Omental fat pad (tissue), 4 donors: ENCODE data around the gene BGN. TPM values are rescaled to one million over a fixed set of nuclear protein-coding genes. Genes with fewer than 3 reads are reported as not detected.

Experiments used
- ATAC-seq: fragments of 150-250 bp; one replicate; pipeline ENCODE4 v1.9.1; 2016; ENCODE audit warnings: mild to moderate bottlenecking, moderate library complexity; ENCODE audit not compliant: low FRiP score
- DNase-seq: peaks from one replicate; pipeline ENCODE4 v3.0.0-alpha.2; 2019; ENCODE audit warnings: low spot score
- CTCF ChIP-seq, 3 donors: fragments of 450-650 bp; IDR thresholded peaks; one replicate each; pipeline ENCODE4 v1.5.1; 2016 to 2017; ENCODE audit warnings: antibody characterized with exemption in 3 of 3, mild to moderate bottlenecking in 3 of 3, moderate library complexity in 2 of 3
- total RNA-seq, 4 donors: library from RNA; depleted of rRNA; stranded (reverse); fragments of >200 nt; gene quantifications; one replicate each; pipeline ENCODE4 v1.1.0, GENCODE V29; 2016

Gene BGN
- 10 to 100 TPM; 14.9 to 40.2 (median 18.6) TPM for total RNA-seq

DNA sequence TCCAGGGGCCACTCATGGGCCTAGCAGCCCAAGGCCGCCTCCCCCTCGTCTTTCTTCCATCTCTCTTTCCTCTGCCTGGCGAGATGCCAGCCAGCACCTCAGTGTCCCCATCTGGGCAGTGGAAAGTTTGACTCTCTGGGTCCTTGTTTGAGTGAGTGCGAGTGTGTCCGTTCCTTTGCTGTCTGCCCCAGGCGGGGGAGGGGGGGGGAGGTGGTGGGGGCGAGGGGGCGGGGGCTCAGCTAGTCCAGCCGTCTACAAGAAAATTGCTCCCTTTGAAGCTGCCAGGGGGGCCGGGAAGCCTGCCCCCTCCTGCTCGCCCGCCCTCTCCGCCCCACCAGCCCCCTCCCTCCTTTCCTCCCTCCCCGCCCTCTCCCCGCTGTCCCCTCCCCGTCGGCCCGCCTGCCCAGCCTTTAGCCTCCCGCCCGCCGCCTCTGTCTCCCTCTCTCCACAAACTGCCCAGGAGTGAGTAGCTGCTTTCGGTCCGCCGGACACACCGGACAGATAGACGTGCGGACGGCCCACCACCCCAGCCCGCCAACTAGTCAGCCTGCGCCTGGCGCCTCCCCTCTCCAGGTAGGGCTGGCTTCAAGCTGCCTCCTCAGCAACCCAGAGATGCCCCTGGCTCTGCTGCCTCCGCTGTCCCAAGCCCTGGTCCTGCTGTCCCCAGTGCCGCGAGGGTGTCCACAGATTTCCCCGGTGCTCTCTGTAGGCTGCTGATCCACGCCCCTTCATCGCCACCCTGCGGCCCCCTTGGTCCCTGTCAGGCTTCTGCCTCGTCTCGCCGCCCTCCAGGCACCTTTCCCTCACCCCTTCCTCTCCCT, at the start of gene BGN:
BGN (plus strand) TSS at position 440 of the 821 bp plus-strand sequence. CDS start 9,652 bp downstream, outside the sequence.
- ATAC-seq (no peak), DNase-seq (no peak)
- no peak for TF ChIP-seq CTCF (IDR thresholded peaks at IDR 0.05)

DNA sequence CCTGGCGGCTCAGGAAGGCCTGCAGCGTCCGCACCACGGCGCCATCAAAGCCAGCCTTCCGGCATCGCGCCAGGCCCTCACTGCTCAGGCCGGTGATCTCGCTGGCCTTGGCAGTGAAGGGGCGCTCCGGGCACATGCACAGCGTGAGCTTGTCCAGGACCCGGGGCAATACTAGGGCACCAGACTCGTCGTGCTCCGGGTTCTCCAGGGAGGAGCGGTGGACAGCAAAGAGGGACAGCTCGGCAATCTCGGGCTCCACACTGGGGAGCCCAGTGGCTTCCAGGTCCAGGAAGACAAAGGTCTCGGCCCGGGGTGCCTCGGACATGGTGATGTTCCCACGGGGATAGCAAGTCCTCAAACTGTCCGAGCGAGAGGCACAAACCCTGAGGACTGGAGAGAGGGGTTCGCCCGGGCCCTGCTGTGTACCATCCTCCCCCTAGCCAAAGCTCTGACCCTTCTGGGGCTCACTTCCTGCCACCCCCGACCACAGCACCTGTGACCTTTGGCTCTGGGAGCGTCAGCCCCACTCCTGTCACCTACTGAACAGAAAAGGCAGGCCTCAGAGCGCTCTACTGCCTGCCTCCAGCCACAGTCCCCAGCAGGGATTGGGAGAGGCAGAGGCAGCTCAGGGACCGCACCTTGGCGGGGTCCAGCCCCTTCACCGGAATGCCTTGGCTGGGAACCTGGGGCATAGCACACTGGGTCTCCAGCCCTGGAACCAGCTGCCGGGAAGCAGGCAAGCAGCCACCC, 49.5 kb upstream of the BGN start:
- TF ChIP-seq CTCF (IDR thresholded peaks at IDR 0.05) = no peak
- DNase-seq = no peak
- ATAC-seq = no peak

DNA sequence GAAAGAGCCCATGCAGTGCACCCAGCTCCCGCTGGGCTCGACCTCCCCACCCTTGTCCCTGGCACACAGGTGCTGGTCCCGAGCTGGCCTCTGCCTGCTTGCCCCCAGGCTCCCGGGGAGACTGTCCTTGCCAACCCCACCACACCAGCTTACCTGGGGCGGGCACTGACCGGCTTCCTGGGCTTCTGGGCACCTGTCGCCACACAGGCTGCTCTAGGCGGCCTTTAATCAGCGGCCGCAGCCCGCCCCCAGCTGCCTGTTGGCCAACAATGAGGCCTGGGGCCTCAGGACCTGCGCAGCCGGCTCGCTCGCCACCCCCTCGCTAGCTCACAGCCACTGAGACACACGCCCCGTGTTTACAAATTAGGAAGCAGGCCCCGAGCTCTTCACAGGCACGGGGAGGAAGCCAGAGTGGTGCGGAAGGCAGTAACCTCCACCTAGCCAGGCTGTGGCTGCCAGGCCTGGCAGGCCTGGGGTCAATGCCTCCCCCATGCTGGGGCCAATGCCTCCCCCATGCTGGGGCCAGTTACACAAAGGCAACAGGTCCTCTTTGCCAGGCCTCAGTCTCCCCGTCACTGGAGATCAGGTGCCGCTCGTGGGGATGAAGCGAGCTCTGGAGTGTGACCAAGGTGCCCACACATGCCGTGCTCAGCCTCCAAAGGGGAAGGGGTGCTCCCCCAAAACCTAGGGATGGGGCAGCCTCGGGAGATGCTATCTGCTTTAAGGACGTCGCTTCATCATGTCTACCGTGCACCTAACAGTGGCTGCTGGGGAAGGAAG, 48.7 kb upstream of the BGN start, which contains the start of gene TREX2:
TREX2 (minus strand) TSS at position 201 of the 780 bp plus-strand sequence. CDS start 626 bp downstream, outside the sequence.
- no peak for ATAC-seq
- no peak for DNase-seq
- no peak for TF ChIP-seq CTCF (IDR thresholded peaks at IDR 0.05)

GRCh38 chrX:153446636-153446936, 48.2 kb upstream of the BGN start:
- no peak for DNase-seq
- TF ChIP-seq CTCF (IDR thresholded peaks at IDR 0.05) = no peak
- ATAC-seq = no peak

DNA sequence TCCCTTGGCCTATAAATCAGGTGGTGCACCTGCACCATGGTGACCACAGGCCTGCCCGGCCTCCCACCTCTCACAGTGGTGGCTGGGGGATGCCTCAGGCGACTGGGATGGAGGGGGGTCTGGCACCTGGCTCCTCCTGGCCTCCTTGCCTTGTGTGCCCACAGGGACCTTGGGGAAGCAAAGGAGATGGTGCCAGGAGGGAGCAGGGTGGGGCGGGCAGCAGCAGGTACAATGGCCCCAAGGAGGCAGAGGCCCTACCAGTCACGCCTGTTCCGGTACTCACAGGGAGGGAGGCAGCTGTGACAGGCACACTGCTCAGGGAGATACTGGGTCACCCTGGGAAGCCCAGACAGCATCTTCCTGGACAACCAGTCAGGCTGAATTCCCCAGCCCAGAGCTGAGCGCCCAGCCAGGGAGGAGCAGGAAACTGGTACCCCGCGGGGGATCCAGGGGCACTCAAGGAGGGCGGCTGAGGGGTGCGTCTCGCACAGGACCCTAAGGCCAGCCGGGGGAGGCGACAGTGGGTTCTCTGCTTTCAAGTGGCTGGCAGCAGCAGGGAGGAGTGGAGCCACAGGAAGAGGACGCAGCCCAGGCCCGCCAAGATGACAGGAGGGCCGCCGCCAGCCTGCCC, 47.7 kb upstream of the BGN start:
- TF ChIP-seq CTCF (IDR thresholded peaks at IDR 0.05) = no peak
- DNase-seq = no peak
- no peak for ATAC-seq

DNA sequence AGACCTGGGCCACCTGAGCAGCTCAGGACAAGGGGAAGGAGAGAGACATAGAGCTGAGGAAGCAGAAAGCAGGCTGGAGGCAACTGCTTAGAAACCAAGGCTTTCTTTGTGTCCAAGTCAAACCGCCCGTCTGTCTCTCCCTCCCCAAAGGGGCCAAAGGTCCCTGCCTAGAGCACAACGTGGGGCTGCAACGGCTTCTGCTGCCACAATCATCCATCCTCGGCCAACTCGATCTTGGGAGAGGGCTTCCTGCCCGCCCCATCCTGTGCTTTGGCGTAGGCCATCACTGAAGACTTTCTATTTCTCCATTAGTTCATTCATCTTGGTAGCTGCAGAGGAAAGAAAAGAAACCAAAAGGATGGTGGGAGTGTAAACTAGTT, 47.2 kb upstream of the BGN start:
- ATAC-seq = no peak
- TF ChIP-seq CTCF (IDR thresholded peaks at IDR 0.05) = no peak
- no peak for DNase-seq
